Adipocyte (in vitro differentiated cells): ENCODE results near the gene CHST15.

Experiments used
- DNase-seq: peaks from one replicate; pipeline ENCODE4 v3.0.0-alpha.2; 2015; ENCODE audit warnings: low read depth
- H3K27me3 ChIP-seq: replicated peaks from 2 replicates; pipeline ENCODE4 v1.7.0; 2013; ENCODE audit warnings: mild to moderate bottlenecking, low read length, moderate library complexity; ENCODE audit not compliant: control insufficient read depth, insufficient read depth
- H3K36me3 ChIP-seq: 2 replicates; pipeline ENCODE4 v1.7.0; 2013; ENCODE audit warnings: low read length, mild to moderate bottlenecking, moderate library complexity; ENCODE audit not compliant: control insufficient read depth, insufficient read depth, severe bottlenecking
- H3K4me1 ChIP-seq: 2 replicates; pipeline ENCODE4 v1.7.0; 2013; ENCODE audit warnings: mild to moderate bottlenecking, low read length, moderate library complexity; ENCODE audit not compliant: control insufficient read depth, insufficient read depth
- H3K4me3 ChIP-seq: 2 replicates; pipeline ENCODE4 v1.7.0; 2013; ENCODE audit warnings: mild to moderate bottlenecking, low read length, moderate library complexity
- H3K9ac ChIP-seq: 2 replicates; pipeline ENCODE4 v1.7.0; 2013; ENCODE audit warnings: mild to moderate bottlenecking, low read length, moderate library complexity
- H3K9me3 ChIP-seq: 2 replicates; pipeline ENCODE4 v1.7.0; 2013; ENCODE audit warnings: mild to moderate bottlenecking, low read length, moderate library complexity; ENCODE audit not compliant: control insufficient read depth

CHST15 gene

DNA sequence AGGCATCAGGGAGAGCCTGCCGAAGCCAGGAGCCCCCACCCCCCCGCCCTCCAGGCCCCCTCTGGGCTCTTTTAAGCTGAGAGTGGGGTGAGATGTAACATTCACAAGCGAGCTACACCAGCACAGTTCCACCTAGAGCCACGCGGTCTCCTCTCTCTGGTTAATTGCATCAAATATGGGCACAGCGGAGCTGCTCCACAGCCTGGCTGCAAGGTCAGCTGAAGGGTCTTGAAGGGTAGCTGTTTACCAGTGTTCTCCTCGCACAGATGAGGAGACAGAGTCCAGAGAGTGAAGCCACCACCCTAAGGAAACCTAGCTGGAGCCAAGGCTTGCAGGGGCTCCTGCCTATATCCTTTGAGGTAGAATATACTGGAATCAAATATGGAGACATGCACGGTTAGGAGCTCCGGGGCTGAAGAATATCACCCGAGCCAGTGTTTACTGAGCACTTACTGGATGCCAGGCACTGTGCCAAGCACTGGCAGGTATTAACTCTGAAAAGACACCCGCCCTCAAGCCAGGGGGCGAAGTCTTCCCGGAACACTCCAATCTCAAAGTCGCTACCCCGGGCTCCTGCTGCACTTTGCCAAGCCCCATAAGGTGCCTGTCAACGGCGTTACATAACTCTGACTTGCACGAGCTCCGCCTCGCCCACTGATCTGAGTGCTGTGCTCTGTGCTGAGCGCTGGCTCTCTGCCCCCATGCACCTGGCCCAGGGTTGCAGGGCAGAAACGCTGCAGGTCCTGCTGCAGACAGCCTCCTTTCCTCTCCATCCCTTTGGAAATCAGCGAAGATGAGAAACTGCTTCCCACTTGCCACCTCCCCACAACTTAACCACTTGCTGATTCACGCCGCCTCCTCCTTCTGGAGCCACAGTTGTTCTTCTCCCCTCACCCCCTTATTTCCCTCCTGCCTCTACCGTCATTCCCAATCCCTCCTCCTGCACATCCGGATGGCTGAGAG, 5.4 kb downstream of the CHST15 start:
- no peak for DNase-seq
- no peak overlapping the region for H3K4me3 ChIP-seq
- no peak overlapping the region for H3K9ac ChIP-seq
- no peaks in the 10 kb centered on the region for H3K36me3 ChIP-seq
- H3K9me3 ChIP-seq, result no peaks in the 10 kb centered on the region
- no peaks in the 10 kb centered on the region for H3K27me3 ChIP-seq
- peaks cover 4% of the 10 kb centered on the region for H3K4me1 ChIP-seq

DNA sequence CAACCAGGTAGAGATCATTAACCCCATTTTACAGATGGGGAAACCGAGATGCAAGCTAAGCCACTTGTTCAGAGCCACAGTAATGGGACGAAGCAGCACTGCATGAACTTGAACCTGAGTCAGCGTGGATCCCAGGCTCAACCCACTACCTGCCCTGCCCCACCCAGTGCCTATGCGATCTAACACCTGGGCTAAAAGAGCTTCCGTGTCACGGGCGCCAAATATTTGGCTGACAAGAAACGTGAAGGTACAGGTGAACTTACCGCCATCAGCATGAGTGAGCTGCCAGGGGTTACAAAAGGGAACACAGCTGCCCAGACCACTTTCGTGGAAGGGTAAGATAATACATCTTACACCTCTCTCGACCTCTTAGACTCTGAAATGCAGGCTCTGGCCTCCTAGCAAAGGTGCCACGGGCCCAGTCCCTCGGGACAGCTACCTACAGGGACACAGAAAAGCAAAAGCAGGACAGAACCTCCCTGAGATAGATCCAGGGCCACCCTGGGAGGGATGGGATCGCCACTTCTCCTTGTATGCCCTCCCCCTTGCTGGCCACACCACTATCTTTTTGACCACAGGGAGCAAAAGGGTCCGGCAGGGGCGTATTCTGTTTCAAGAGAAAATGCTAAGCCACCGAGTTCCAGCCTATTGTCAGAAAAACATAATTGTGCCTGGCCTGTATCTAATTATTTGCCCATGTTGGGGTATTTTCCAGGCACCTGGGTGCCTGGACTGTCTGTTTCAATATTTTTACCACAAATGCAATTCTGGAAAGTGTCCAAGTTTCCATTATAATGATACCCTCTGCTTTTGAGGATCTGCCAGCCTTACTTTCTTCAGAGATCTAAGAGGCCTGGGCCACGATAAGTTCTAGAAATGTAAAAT, 6.4 kb downstream of the CHST15 start:
- Histone ChIP-seq H3K4me3 (no peak overlapping the region), H3K9ac (no peak overlapping the region), H3K4me1 (peaks cover 4% of the 10 kb centered on the region), H3K36me3 (no peaks in the 10 kb centered on the region), H3K9me3 (no peaks in the 10 kb centered on the region), H3K27me3 (no peaks in the 10 kb centered on the region)
- no peak for DNase-seq

DNA sequence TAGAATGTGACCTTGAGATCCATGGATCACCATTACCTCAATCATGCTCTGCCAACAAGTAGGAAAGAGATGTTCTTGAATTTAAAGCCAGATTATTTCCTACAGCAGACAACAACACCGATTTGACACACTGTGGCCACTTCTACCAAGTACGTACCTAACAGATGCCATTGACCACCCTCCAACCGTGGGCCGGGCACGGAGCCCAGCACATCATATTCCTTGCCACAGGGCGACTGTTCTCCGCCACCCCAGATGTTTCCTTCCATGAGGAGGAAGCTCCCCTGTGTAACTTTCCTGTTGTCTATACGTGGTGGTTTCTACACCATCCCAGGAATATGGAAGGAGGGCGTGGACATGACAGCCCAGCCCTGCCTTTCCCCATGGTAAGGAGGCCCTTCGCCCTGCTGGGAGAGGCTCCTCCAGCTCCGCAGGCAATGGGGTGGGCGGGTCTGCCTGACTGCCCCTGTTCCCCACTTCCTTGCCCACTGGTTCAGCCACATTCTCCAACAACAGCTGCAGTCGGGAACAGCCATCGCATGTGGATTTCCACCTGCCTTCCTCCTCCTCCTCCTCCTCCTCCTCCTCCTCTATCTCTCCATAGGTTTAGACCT, 7.2 kb downstream of the CHST15 start:
- Histone ChIP-seq H3K27me3 (no peaks in the 10 kb centered on the region), H3K9ac (no peak overlapping the region), H3K9me3 (no peaks in the 10 kb centered on the region), H3K4me3 (no peak overlapping the region), H3K36me3 (no peaks in the 10 kb centered on the region), H3K4me1 (peaks cover 1% of the 10 kb centered on the region)
- no peak for DNase-seq

DNA sequence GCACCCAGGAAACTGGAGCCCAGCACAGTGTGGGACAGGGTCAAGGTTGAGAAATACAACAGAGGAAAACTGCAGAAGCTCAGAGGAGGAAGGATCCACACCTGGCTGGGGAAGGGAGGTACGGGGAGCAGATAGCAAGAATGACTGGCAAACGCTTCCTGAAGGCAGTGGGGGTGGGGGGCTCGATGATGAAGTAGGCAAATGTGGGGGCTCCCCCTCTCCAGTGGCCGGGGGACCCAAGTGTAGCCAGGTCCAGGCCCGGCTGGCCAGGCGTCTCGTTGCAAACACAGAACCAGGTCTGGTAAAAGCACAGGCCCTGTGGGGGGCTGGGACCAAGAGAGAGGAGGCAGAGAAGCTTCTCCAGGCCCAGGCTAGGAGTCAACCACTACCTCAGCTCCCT, 7.7 kb downstream of the CHST15 start:
- no peak overlapping the region for H3K4me3 ChIP-seq
- H3K9ac ChIP-seq, result no peak overlapping the region
- H3K9me3 ChIP-seq, result no peaks in the 10 kb centered on the region
- no peaks in the 10 kb centered on the region for H3K27me3 ChIP-seq
- H3K36me3 ChIP-seq, result no peaks in the 10 kb centered on the region
- DNase-seq, result no peak
- H3K4me1 ChIP-seq, result no peaks in the 10 kb centered on the region

DNA sequence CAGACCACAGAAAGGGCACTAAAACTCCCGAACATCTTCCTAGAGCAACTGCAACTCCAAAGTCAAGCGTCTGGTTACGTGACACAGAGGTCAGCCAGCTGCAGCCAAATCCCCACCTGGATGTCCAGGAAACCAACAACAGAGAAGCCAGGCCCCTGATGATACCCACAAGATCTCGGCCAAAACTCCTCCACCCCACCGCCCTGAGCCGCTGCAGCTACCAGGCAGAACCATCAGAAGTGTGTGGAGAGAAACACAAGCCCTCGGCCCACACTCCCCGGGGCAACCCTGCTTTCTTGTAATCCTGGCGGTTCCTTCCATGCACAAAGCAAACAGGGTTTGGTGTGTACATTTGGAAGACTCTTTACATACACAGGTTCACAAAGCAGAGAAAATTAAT, 8.7 kb downstream of the CHST15 start:
- no peaks in the 10 kb centered on the region for H3K27me3 ChIP-seq
- H3K4me1 ChIP-seq, result no peaks in the 10 kb centered on the region
- no peaks in the 10 kb centered on the region for H3K9me3 ChIP-seq
- no peaks in the 10 kb centered on the region for H3K36me3 ChIP-seq
- no peak for DNase-seq
- H3K9ac ChIP-seq, result no peak overlapping the region
- H3K4me3 ChIP-seq, result no peak overlapping the region

DNA sequence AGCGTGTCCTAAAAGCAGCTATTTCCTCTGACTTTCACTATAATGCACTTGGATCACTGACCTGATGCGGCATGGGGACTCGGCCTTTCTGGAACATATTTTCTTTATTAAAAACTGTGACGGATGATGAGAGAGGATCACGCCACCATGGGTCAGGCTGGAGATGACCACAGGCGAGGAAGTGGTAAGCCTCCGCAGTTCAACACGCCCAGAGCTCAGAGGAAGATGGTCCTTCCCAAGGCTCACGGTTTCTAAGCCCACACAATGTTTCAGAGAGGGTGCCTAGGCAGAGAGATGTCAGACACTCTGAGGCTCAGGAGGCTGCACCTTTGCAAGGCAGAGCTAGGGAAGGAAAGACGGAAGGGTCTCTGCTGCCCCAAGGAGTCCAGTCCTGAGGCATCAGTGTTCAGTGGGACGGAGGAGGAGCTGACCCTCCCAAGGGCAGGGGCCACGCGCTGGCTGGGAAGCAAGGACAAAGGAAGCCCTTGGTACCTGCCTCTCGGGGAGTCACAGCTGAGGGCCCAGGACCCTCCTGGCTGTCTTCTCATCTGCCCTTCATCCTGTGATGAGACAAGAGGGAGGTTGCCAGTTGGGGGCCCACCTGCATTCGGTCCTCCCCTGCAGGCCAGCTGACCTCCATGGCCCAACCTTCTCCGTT, 9.5 kb downstream of the CHST15 start:
- H3K4me1 ChIP-seq, result no peaks in the 10 kb centered on the region
- no peaks in the 10 kb centered on the region for H3K9me3 ChIP-seq
- no peak overlapping the region for H3K9ac ChIP-seq
- no peaks in the 10 kb centered on the region for H3K27me3 ChIP-seq
- no peaks in the 10 kb centered on the region for H3K36me3 ChIP-seq
- no peak for DNase-seq
- H3K4me3 ChIP-seq, result no peak overlapping the region

DNA sequence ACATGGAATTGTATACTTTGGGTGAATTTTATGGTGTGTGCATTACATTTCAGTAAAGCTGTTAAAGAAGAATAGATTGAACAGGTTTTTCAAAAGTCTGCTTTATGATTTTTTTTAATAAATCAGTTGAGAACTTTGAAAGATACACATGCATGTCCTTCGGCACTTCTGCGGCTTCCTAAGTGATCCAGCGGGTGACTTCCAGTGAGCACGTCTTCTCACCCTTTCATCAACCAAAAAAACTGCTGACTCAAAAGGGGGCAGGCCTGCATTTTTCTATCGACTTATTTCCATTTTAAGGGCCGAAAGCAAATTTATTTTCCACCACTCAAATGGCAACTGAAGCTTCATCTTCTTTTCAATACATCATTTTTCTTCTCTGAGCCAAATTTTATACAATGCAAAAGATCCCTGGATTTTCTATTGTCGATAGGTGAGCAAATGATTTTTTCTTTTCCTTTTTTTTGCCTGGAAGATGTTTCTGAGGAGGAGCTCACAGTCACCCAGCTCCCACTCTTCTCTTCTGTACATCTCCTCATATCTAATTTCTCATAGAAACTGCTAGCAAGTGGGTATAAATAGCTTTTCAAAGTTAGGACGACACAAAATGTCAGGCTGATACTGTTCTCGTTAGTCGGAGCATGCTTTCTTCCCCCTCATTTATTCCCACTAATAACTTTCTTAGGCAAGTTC, 10.2 kb downstream of the CHST15 start:
- H3K4me3 ChIP-seq, result no peak overlapping the region
- DNase-seq, result no peak

DNA sequence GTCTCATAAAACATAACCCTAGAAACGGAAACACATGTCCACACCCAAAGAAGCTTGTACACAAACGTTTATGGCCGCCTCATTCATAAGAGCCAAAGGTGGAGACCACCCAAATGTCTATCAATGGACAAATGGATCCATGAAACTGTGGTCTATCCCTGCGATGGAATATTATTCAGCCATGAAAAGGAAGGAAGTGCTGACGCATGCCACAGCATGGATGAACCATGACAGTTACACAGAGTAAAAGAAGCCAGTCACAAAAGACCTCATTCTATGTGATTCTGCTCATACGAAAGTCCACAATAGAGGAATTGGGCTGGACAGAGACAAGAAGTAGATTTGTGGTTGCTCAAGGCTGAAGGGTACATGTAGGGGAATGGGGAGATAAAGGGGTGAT, 10.8 kb downstream of the CHST15 start:
- Histone ChIP-seq H3K9me3 (no peaks in the 10 kb centered on the region), H3K36me3 (no peaks in the 10 kb centered on the region), H3K4me1 (no peaks in the 10 kb centered on the region), H3K4me3 (no peak overlapping the region), H3K9ac (no peak overlapping the region), H3K27me3 (no peaks in the 10 kb centered on the region)
- no peak for DNase-seq

More for the DNA sequence above, 10.2 kb downstream of the CHST15 start:
- Histone ChIP-seq H3K9me3 (no peaks in the 10 kb centered on the region), H3K27me3 (no peaks in the 10 kb centered on the region), H3K4me1 (no peaks in the 10 kb centered on the region), H3K36me3 (no peaks in the 10 kb centered on the region), H3K9ac (no peak overlapping the region)

DNA sequence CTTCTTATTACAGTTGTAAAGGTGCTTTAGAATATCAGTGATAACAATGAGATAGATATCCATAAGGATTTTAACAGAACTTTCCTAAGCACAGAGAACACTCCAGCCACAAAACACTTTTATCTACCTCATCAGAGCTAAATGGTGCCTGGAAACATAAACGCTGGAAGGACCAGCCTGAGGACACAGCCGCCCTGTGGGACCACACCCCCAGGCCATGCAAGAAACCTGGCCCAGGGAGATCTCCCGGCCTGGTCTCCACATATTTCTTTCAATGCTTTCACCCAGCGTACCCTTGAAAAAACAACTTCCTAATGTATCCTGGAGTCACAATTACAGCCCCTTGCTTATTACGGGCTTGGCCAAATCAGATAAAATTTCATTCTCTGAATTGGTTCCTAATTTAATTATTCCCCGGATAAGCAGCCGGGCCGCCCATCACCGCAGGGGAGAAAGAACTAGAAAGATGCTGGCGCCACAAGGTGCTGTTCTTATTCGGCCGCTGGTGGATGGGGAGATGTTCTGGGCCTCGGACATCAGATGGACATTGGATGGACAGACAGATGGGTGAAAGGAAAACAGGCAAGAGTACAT, 11.8 kb downstream of the CHST15 start:
- no peaks in the 10 kb centered on the region for H3K9me3 ChIP-seq
- no peak overlapping the region for H3K4me3 ChIP-seq
- DNase-seq, result no peak
- H3K4me1 ChIP-seq, result no peaks in the 10 kb centered on the region
- H3K27me3 ChIP-seq, result no peaks in the 10 kb centered on the region
- no peaks in the 10 kb centered on the region for H3K36me3 ChIP-seq
- H3K9ac ChIP-seq, result no peak overlapping the region

DNA sequence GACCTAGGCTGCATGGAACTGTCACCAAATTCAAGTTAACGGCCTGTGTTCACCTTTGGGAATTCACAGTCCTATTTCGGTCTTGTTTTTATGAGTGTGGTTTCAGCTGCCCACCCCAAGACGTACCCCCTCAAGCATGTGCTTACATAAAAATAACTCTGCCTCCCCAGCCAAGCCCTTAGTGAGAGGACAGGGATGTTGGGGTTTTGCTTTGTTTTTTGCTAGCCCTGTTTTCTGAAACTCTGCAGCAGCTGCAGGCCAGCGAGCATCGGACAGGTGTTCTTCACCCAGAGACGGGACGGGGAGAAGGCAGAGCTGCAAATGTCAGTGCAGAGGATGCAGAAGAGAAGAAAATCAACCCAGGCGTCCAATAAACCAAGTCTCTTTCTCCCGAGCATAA, 13.5 kb downstream of the CHST15 start:
- no peaks in the 10 kb centered on the region for H3K9me3 ChIP-seq
- no peak overlapping the region for H3K9ac ChIP-seq
- H3K36me3 ChIP-seq, result no peaks in the 10 kb centered on the region
- DNase-seq, result no peak
- H3K27me3 ChIP-seq, result no peaks in the 10 kb centered on the region
- H3K4me3 ChIP-seq, result no peak overlapping the region
- H3K4me1 ChIP-seq, result peaks cover 14% of the 10 kb centered on the region
